HG02571 (cell line): ENCODE results near the gene ATP2B3.

Experiments
- ATAC-seq: cut with Tn5 transposase; IDR thresholded peaks from one replicate; pipeline ENCODE4 v1.9.1; 2021; ENCODE audit warnings: mild to moderate bottlenecking, moderate library complexity; ENCODE audit not compliant: unreplicated experiment

Gene ATP2B3

DNA sequence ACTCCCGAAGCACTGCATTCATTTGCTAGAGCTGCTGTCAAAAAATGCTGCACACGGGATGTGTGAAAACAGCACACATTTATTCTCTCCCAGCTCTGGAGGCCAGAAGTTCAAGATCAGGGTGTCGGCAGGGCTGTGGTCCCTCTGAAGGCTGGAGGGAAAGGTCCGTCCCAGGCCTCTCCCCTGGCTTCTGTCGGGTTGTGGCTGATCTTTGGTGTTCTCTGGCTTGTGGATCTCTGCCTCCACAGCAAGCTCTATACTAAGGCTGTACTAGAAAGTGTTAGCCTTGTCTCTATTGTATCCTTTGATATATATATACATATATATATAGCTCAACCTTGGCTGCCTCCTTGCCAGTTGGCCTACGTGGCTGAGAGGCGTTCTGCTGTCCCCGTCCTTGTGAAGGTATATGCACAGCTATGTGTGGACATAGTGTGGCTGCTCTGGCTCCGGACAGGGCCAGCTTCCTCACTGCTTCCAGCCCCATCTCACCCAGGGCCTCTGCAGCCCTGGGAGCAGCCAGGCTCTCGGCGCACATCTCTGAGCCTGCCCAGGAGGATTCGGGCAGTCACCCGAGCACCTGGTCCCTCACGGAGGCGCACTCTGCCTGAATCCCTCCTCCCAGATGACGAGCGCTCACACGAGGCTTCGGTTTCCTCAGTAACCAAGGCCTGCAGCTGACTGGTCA lies 114.6 kb downstream of the ATP2B3 start:
- no peak for ATAC-seq
